ENCODE results near the gene MARK4. TPM values are rescaled to one million over a fixed set of nuclear protein-coding genes. Genes with fewer than 3 reads are reported as not detected.

Gene MARK4
- total RNA-seq = 10 to 100 TPM; 40.3 to 40.4 TPM
- 10 to 100 TPM in 1 of 2 donors, 1 to 10 TPM in 1; 6.0 to 15.7 TPM for polyA plus RNA-seq
- long read RNA-seq, donor 1, partial matches to known transcripts = 5 of 11 reads
- long read RNA-seq, donor 1, other reads (novel, unspliced or antisense) = 6 of 11 reads
- long read RNA-seq, donor 2, partial matches to known transcripts = 5 of 36 reads
- long read RNA-seq, donor 2, other reads (novel, unspliced or antisense) = 31 of 36 reads

DNA sequence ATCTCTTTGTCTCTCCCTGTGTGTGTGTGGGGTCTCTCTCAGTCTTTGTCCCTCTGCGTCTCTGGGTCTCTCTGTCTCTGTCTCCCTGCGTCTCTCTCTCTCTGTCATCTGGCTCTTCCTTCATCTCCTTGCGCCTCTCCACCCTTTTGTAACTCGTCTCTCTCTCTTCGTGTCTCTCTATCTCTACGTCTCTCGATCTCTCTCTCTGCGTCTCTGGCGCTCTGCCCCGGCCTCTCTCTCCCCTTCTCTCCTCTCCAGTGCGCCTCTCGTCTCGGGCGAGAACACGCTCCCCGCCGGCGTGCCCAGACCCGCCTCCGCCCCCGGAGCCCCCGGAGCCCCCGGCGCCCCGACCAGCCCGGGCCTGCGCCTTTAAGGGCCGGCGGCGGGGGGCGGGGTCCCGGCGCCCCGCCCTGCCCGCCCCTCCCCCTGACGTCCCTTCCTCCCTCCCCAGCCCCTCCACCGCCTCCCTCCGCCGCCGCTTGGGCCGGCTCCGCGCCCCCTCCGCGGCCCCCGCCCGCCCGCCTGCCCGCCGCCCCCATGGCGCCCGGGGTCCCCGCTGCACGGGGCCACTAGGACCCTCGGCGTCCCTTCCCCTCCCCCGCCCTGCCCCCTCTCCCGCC lies at the start of gene MARK4:
Gene MARK4 (plus strand): TSS at position 440 of the 620 bp plus-strand sequence. CDS start 318 bp downstream, outside the sequence.
- H3K36me3 ChIP-seq (ENCODE audit: control insufficient read depth in 1 of 2, insufficient read depth in 2 of 2, low read length in 1 of 2) = no peaks in the 10 kb centered on the region
- DNase-seq (peak; percentile 67 to 85), ATAC-seq (ENCODE audit: low FRiP score) (peak; percentile 67)
- intact Hi-C loops (cut with DNase I) = loop anchor here in 1 of 2 donors (5.0 kb wide), 2 partner anchors 74 to 86 kb away; partner anchors contain the start of genes BLOC1S3 and TRAPPC6A
- H3K27me3 ChIP-seq (ENCODE audit: control insufficient read depth in 1 of 2, insufficient read depth in 2 of 2, low read length in 1 of 2) = no peaks in the 10 kb centered on the region
- WGBS, 2 donors = 0 to 1% methylated on average over 39 to 58 of the region's 58 CpGs
- H3K4me3 ChIP-seq (ENCODE audit: low read length in 2 of 2) = peak within 1 kb of the TSS; percentile 83 to 97
- H3K4me1 ChIP-seq (ENCODE audit: control insufficient read depth in 1 of 2, insufficient read depth in 2 of 2, low read length in 2 of 2) = no peaks in the 10 kb centered on the region
- no peaks in the 10 kb centered on the region for H3K9me3 ChIP-seq (ENCODE audit: control insufficient read depth, low read length)
- H3K27ac ChIP-seq (ENCODE audit: low read depth in 1 of 2, low read length in 2 of 2) = no peak within 1 kb of the TSS

DNA sequence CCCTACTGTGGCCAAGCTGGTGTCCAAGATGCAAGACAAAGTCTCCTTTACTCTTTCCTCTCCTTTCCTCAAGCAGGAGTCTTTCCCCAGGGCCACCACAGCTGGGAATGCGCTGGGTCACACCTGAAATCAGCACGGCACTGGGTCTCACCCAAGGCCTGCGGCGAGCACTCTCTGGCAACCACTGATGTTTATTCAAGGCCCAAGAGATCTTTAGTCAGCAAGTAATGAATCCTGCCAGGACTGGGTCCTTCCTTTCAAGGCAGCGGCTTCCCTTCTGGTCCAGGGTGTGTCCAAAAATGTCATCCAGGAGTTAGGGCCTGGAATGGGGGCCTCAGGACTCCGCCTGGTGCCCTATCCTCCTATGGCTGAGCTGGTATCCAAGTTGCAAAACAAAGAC lies 48.4 kb upstream of the MARK4 start:
- Histone ChIP-seq H3K9me3 (ENCODE audit: control insufficient read depth, low read length) (no peaks in the 10 kb centered on the region), H3K27me3 (ENCODE audit: control insufficient read depth in 1 of 2, insufficient read depth in 2 of 2, low read length in 1 of 2) (no peaks in the 10 kb centered on the region), H3K4me1 (ENCODE audit: control insufficient read depth in 1 of 2, insufficient read depth in 2 of 2, low read length in 2 of 2) (no peaks in the 10 kb centered on the region), H3K4me3 (ENCODE audit: low read length in 2 of 2) (no peak overlapping the region), H3K27ac (ENCODE audit: low read depth in 1 of 2, low read length in 2 of 2) (no peak overlapping the region), H3K36me3 (ENCODE audit: control insufficient read depth in 1 of 2, insufficient read depth in 2 of 2, low read length in 1 of 2) (no peaks in the 10 kb centered on the region)
- ATAC-seq (ENCODE audit: low FRiP score) = no peak
- intact Hi-C loops (cut with DNase I) = no loop called here
- 90 to 91% methylated on average over 6 of the region's 6 CpGs for WGBS, 2 donors
- no peak for DNase-seq

DNA sequence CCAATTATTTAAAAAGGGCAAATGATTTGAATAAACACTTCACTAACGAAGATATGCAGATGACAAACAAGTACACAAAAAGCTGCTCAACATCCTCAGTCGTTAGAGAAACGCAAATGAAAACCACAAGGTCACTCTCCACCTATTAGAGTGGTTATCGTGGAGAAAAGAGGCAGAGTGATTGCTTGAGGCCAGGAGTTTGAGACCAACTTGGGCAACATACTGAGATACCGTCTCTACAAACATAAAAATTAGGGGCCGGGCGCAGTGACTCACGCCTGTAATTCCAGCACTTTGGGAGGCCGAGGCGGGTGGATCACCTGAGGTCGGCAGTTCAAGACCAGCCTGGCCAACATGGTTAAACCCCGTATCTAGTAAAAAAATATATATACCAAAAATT lies 45.3 kb upstream of the MARK4 start:
- ATAC-seq (ENCODE audit: low FRiP score) (no peak), DNase-seq (no peak)
- Histone ChIP-seq H3K27me3 (ENCODE audit: control insufficient read depth in 1 of 2, insufficient read depth in 2 of 2, low read length in 1 of 2) (no peaks in the 10 kb centered on the region), H3K36me3 (ENCODE audit: control insufficient read depth in 1 of 2, insufficient read depth in 2 of 2, low read length in 1 of 2) (no peaks in the 10 kb centered on the region), H3K4me1 (ENCODE audit: control insufficient read depth in 1 of 2, insufficient read depth in 2 of 2, low read length in 2 of 2) (no peaks in the 10 kb centered on the region), H3K27ac (ENCODE audit: low read depth in 1 of 2, low read length in 2 of 2) (no peak overlapping the region), H3K9me3 (ENCODE audit: control insufficient read depth, low read length) (no peaks in the 10 kb centered on the region), H3K4me3 (ENCODE audit: low read length in 2 of 2) (no peak overlapping the region)
- 86 to 88% methylated on average over 12 of the region's 12 CpGs for WGBS, 2 donors
- intact Hi-C loops (cut with DNase I) = no loop called here

DNA sequence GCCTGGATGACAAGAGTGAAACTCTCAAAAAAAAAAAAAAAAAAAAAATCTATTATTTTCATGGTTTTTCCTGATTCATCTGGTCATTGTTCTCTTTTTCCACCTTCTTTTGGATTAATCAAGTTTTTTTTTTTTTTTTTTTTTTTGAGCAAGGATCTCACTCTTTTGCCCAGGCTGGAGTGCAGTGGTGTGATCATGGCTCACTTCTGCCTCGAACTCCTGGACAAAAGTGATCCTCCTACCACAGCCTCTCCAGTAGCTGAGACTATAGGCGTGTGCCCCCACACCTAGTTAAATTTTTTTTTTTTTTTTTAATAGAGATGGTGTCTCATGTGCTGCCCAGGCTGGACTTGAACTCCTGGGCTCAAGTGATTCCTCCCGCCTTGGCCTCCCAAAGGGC lies 44.7 kb upstream of the MARK4 start:
- Histone ChIP-seq H3K36me3 (ENCODE audit: control insufficient read depth in 1 of 2, insufficient read depth in 2 of 2, low read length in 1 of 2) (no peaks in the 10 kb centered on the region), H3K4me1 (ENCODE audit: control insufficient read depth in 1 of 2, insufficient read depth in 2 of 2, low read length in 2 of 2) (no peaks in the 10 kb centered on the region), H3K27ac (ENCODE audit: low read depth in 1 of 2, low read length in 2 of 2) (no peak overlapping the region), H3K4me3 (ENCODE audit: low read length in 2 of 2) (no peak overlapping the region), H3K9me3 (ENCODE audit: control insufficient read depth, low read length) (no peaks in the 10 kb centered on the region), H3K27me3 (ENCODE audit: control insufficient read depth in 1 of 2, insufficient read depth in 2 of 2, low read length in 1 of 2) (no peaks in the 10 kb centered on the region)
- ATAC-seq (ENCODE audit: low FRiP score) (no peak), DNase-seq (no peak)
- WGBS, 2 donors = 92 to 96% methylated on average over 3 of the region's 3 CpGs
- intact Hi-C loops (cut with DNase I) = no loop called here

DNA sequence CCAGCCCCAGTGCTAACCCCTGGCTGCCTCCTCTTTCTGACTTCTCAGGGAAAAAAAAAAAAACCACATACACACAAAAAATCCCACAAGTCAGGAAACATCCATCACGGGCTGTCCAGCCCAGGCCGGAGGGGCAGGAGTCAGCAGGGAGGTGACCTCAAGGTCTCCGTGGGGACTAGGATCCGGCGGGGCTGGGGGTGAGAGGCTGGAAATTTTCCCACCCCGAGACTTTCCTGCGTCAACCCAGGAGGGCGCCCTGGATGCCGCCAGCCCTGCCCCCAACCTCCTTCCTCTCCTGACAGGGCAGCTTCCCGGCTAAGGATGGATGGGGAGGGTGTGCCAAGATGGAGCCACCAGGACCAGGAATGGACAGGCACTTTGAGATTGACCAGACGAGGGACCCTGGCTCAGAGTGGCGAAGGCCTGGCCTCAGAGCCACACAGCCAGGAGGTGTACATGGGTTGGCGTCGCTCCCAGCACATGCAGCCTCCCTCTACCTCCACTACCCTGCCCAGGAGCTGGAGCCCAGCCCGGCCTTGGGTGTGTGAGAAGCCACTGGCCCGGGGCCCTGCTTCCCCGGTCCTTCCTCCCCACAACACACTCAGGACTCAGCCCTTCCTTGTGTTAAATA lies 39.2 kb upstream of the MARK4 start:
- no peaks in the 10 kb centered on the region for H3K9me3 ChIP-seq (ENCODE audit: control insufficient read depth, low read length)
- WGBS, 2 donors = 24 to 28% methylated on average over 16 to 17 of the region's 17 CpGs
- peak in 1 of 2 donors; percentile 80 for DNase-seq
- no peak overlapping the region for H3K27ac ChIP-seq (ENCODE audit: low read depth in 1 of 2, low read length in 2 of 2)
- no peaks in the 10 kb centered on the region for H3K4me1 ChIP-seq (ENCODE audit: control insufficient read depth in 1 of 2, insufficient read depth in 2 of 2, low read length in 2 of 2)
- H3K27me3 ChIP-seq (ENCODE audit: control insufficient read depth in 1 of 2, insufficient read depth in 2 of 2, low read length in 1 of 2) = no peaks in the 10 kb centered on the region
- ATAC-seq (ENCODE audit: low FRiP score) = peak; percentile 73
- intact Hi-C loops (cut with DNase I) = no loop called here
- H3K4me3 ChIP-seq (ENCODE audit: low read length in 2 of 2) = no peak overlapping the region
- H3K36me3 ChIP-seq (ENCODE audit: control insufficient read depth in 1 of 2, insufficient read depth in 2 of 2, low read length in 1 of 2) = no peaks in the 10 kb centered on the region

DNA sequence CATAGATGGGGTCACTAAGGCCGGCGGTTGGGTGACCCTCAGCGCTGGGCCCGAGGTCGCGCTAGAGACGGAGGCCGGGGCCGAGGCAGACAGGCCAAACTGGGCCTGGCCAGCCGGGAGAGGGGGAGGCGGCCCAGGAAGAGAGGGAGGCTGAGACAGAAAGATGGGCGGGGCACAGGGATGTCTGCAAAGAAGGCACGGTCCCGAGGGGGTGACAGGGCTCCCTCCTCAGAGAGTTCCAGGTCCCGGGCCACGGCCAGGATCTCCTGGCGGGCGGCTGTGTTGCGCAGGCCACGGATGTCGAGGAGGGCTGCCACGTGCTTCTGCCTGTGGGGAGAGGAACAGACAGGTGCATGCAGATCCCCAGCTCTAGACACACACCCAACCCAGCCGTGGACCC lies 38.0 kb upstream of the MARK4 start:
- H3K27ac ChIP-seq (ENCODE audit: low read depth in 1 of 2, low read length in 2 of 2) = no peak overlapping the region
- no peak for DNase-seq
- no peaks in the 10 kb centered on the region for H3K9me3 ChIP-seq (ENCODE audit: control insufficient read depth, low read length)
- ATAC-seq (ENCODE audit: low FRiP score) = no peak
- H3K4me1 ChIP-seq (ENCODE audit: control insufficient read depth in 1 of 2, insufficient read depth in 2 of 2, low read length in 2 of 2) = no peaks in the 10 kb centered on the region
- H3K27me3 ChIP-seq (ENCODE audit: control insufficient read depth in 1 of 2, insufficient read depth in 2 of 2, low read length in 1 of 2) = no peaks in the 10 kb centered on the region
- intact Hi-C loops (cut with DNase I) = no loop called here
- no peaks in the 10 kb centered on the region for H3K36me3 ChIP-seq (ENCODE audit: control insufficient read depth in 1 of 2, insufficient read depth in 2 of 2, low read length in 1 of 2)
- 88 to 92% methylated on average over 21 to 23 of the region's 23 CpGs for WGBS, 2 donors
- H3K4me3 ChIP-seq (ENCODE audit: low read length in 2 of 2) = no peak overlapping the region

DNA sequence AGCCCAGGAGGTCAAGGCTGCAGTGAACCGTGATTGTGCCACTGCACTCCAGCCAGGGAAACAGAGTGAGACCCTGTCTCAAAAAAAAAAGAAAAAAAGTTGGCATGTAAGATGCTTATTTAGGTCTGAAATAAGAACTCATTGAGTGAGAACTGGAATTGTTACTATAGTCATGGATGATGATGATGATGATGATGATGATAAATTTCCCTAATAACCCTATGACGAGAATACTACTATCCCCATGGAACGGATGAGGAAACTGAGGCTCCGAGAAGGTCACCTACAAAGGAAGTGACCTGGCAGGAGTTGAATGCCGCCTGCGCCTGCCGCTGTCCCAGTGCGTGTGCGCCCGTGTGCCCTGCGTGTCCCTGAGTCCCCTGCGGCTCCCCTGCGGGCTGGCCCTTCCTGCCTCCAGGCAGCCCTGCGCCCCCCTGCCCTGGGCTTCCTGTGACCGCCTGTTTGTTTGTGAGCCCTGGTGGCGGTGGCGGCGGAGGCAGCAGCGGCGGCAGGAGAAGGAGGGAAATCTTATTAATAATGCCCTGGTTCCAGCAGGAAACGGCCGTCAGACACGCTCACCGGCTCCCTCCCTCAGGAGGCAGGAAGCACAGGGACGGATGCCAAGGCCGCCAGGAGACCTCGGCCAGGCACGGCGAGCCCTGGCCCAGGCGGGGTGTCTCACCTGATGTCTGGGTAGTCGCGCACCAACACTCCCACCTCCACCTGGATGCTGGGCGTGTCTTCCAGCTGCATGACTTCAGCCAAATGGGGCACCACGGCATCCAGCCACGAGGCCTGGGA lies 35.5 kb upstream of the MARK4 start:
- Histone ChIP-seq H3K36me3 (ENCODE audit: control insufficient read depth in 1 of 2, insufficient read depth in 2 of 2, low read length in 1 of 2) (no peaks in the 10 kb centered on the region), H3K9me3 (ENCODE audit: control insufficient read depth, low read length) (no peaks in the 10 kb centered on the region), H3K4me3 (ENCODE audit: low read length in 2 of 2) (no peak overlapping the region), H3K4me1 (ENCODE audit: control insufficient read depth in 1 of 2, insufficient read depth in 2 of 2, low read length in 2 of 2) (no peaks in the 10 kb centered on the region), H3K27ac (ENCODE audit: low read depth in 1 of 2, low read length in 2 of 2) (no peak overlapping the region), H3K27me3 (ENCODE audit: control insufficient read depth in 1 of 2, insufficient read depth in 2 of 2, low read length in 1 of 2) (no peaks in the 10 kb centered on the region)
- ATAC-seq (ENCODE audit: low FRiP score) (no peak), DNase-seq (peak in 1 of 2 donors; percentile 76)
- intact Hi-C loops (cut with DNase I) = no loop called here
- WGBS, 2 donors = 9 to 11% methylated on average over 35 of the region's 35 CpGs

DNA sequence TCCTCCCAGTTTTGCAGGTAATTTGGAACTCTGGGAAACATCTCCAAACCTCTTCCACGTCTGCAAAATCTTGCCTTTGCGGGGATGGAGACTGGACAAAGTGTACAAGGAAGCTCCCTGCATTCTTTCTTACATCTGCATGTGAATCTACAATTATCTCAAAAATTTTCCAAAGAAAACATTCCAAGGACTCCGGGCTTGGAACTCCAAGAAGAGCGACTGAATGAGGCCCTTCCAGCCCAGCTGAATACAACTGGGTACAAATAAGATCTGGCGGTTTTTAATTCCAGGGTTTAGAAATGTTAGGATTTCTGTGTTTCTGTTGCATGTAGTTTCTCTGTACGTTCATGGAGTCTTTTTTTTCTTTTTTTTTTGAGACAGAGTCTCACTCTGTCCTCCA lies 34.4 kb upstream of the MARK4 start:
- ATAC-seq (ENCODE audit: low FRiP score) (no peak), DNase-seq (no peak)
- no peaks in the 10 kb centered on the region for H3K36me3 ChIP-seq (ENCODE audit: control insufficient read depth in 1 of 2, insufficient read depth in 2 of 2, low read length in 1 of 2)
- H3K4me1 ChIP-seq (ENCODE audit: control insufficient read depth in 1 of 2, insufficient read depth in 2 of 2, low read length in 2 of 2) = no peaks in the 10 kb centered on the region
- no peaks in the 10 kb centered on the region for H3K9me3 ChIP-seq (ENCODE audit: control insufficient read depth, low read length)
- intact Hi-C loops (cut with DNase I) = no loop called here
- no peaks in the 10 kb centered on the region for H3K27me3 ChIP-seq (ENCODE audit: control insufficient read depth in 1 of 2, insufficient read depth in 2 of 2, low read length in 1 of 2)
- WGBS, 2 donors = 38 to 40% methylated on average over 6 of the region's 6 CpGs
- H3K4me3 ChIP-seq (ENCODE audit: low read length in 2 of 2) = no peak overlapping the region
- H3K27ac ChIP-seq (ENCODE audit: low read depth in 1 of 2, low read length in 2 of 2) = no peak overlapping the region

All from aorta (tissue), 5 donors.